DND-41 (cell line): ENCODE data around the gene DPPA5.

Source experiments
- ATAC-seq: fragments of 200-7000 bp; cut with Tn5 transposase; 3 replicates; pipeline ENCODE4 v1.9.1; 2021; ENCODE audit warnings: low read depth; ENCODE audit not compliant: insufficient read depth
- DNase-seq: peaks from one replicate; pipeline ENCODE4 v3.0.0-alpha.2; 2020
- H2AFZ ChIP-seq: 2 replicates; pipeline ENCODE4 v1.6.0; 2012; ENCODE audit warnings: low read depth, low read length
- H3K27ac ChIP-seq: 2 replicates; pipeline ENCODE4 v1.5.1; 2012; ENCODE audit warnings: low read length, inconsistent platforms
- H3K27me3 ChIP-seq: fragments of 200-600 bp; sonication (generic); 2 replicates; pipeline ENCODE4 v1.6.0; 2012; ENCODE audit warnings: low read length, mild to moderate bottlenecking, inconsistent platforms; ENCODE audit not compliant: insufficient read depth, poor library complexity
- H3K36me3 ChIP-seq: 2 replicates; pipeline ENCODE4 v1.5.1; 2012; ENCODE audit warnings: low read length, inconsistent platforms; ENCODE audit not compliant: insufficient read depth
- H3K4me1 ChIP-seq: 2 replicates; pipeline ENCODE4 v1.5.1; 2012; ENCODE audit warnings: mild to moderate bottlenecking, low read length; ENCODE audit not compliant: insufficient read depth
- H3K4me2 ChIP-seq: 2 replicates; pipeline ENCODE4 v1.6.0; 2012; ENCODE audit warnings: mild to moderate bottlenecking, moderate library complexity, low read length, inconsistent platforms; ENCODE audit not compliant: insufficient read depth
- H3K4me3 ChIP-seq, 2 experiments: fragments of 200-600 bp in 1 of 2; shearing (Covaris generic) in 1 of 2; 2 replicates each; pipeline ENCODE4 v1.5.1; 2012 to 2016; ENCODE audit warnings: inconsistent platforms in 2 of 2, low read length in 2 of 2, mild to moderate bottlenecking in 2 of 2, low read depth in 1 of 2, moderate library complexity in 1 of 2
- H3K79me2 ChIP-seq: 2 replicates; pipeline ENCODE4 v1.6.0; 2012; ENCODE audit warnings: low read length, inconsistent platforms; ENCODE audit not compliant: insufficient read depth
- H3K9ac ChIP-seq: 2 replicates; pipeline ENCODE4 v1.6.0; 2012; ENCODE audit warnings: low read depth, mild to moderate bottlenecking, inconsistent platforms, low read length, moderate library complexity
- H3K9me3 ChIP-seq: 2 replicates; pipeline ENCODE4 v1.5.1; 2012; ENCODE audit warnings: low read length, moderate library complexity, mild to moderate bottlenecking, inconsistent platforms; ENCODE audit not compliant: insufficient read depth, severe bottlenecking
- H4K20me1 ChIP-seq: 2 replicates; pipeline ENCODE4 v1.6.0; 2012; ENCODE audit warnings: low read length; ENCODE audit not compliant: insufficient read depth
- CTCF ChIP-seq: IDR thresholded peaks from 2 replicates; pipeline ENCODE4 v1.5.1; 2012; ENCODE audit warnings: borderline replicate concordance, low read length, moderate library complexity, mild to moderate bottlenecking; ENCODE audit not compliant: poor library complexity, severe bottlenecking; ENCODE audit errors: extremely low read depth
- EZH2 ChIP-seq: IDR thresholded peaks from 3 replicates; pipeline ENCODE4 v1.6.1; 2012; ENCODE audit warnings: borderline replicate concordance, low read depth, mild to moderate bottlenecking, moderate library complexity, low read length, inconsistent platforms; ENCODE audit not compliant: severe bottlenecking

The DPPA5 gene

GRCh38 chr6:73368675-73369074, 14.6 kb upstream of the DPPA5 start:
- TF ChIP-seq EZH2, result no peak
- TF ChIP-seq CTCF, result no peak
- Histone ChIP-seq H4K20me1 (no peaks in the 10 kb centered on the region), H3K9me3 (peaks cover 8% of the 10 kb centered on the region), H3K4me3 (no peak overlapping the region), H2AFZ (no peak overlapping the region), H3K9ac (no peak overlapping the region), H3K79me2 (no peaks in the 10 kb centered on the region), H3K4me1 (no peaks in the 10 kb centered on the region), H3K36me3 (no peaks in the 10 kb centered on the region), H3K4me2 (no peak overlapping the region), H3K27ac (no peak overlapping the region), H3K27me3 (no peaks in the 10 kb centered on the region)
- DNase-seq (no peak), ATAC-seq (no peak)

GRCh38 chr6:73367761-73368355, 13.8 kb upstream of the DPPA5 start:
- no peak for TF ChIP-seq CTCF
- TF ChIP-seq EZH2, result no peak
- Histone ChIP-seq H3K27me3 (no peaks in the 10 kb centered on the region), H3K79me2 (no peaks in the 10 kb centered on the region), H3K4me2 (no peak overlapping the region), H4K20me1 (no peaks in the 10 kb centered on the region), H3K27ac (no peak overlapping the region), H2AFZ (no peak overlapping the region), H3K9ac (no peak overlapping the region), H3K4me3 (no peak overlapping the region), H3K9me3 (peaks cover 8% of the 10 kb centered on the region), H3K4me1 (no peaks in the 10 kb centered on the region), H3K36me3 (no peaks in the 10 kb centered on the region)
- DNase-seq (no peak), ATAC-seq (no peak)

- no peak for DNase-seq
- no peak overlapping the region for H3K9ac ChIP-seq
- no peaks in the 10 kb centered on the region for H4K20me1 ChIP-seq
- no peaks in the 10 kb centered on the region for H3K79me2 ChIP-seq
- TF ChIP-seq CTCF (no peak), EZH2 (no peak)
- no peak overlapping the region for H2AFZ ChIP-seq
- H3K36me3 ChIP-seq, result no peaks in the 10 kb centered on the region
- no peak overlapping the region for H3K27ac ChIP-seq
- no peak overlapping the region for H3K4me2 ChIP-seq
- H3K27me3 ChIP-seq, result no peaks in the 10 kb centered on the region
- no peak overlapping the region for H3K4me3 ChIP-seq
- ATAC-seq, result no peak
- H3K9me3 ChIP-seq, result no peaks in the 10 kb centered on the region
- no peaks in the 10 kb centered on the region for H3K4me1 ChIP-seq
These were observed 10.5 kb upstream of the DPPA5 start for GRCh38 chr6:73364549-73364948.

GRCh38 chr6:73364121-73364520, 10.0 kb upstream of the DPPA5 start:
- Histone ChIP-seq H3K9ac (no peak overlapping the region), H3K36me3 (no peaks in the 10 kb centered on the region), H3K4me1 (no peaks in the 10 kb centered on the region), H3K4me2 (no peak overlapping the region), H3K9me3 (no peaks in the 10 kb centered on the region), H4K20me1 (no peaks in the 10 kb centered on the region), H2AFZ (no peak overlapping the region), H3K79me2 (no peaks in the 10 kb centered on the region), H3K27ac (no peak overlapping the region), H3K27me3 (no peaks in the 10 kb centered on the region), H3K4me3 (no peak overlapping the region)
- no peak for TF ChIP-seq CTCF
- DNase-seq (no peak), ATAC-seq (no peak)
